Astrocyte (in vitro differentiated cells and primary cell): ENCODE measurements around the gene GALNT2. TPM values are rescaled to one million over a fixed set of nuclear protein-coding genes. Genes with fewer than 3 reads are reported as not detected.

Experiments
- DNase-seq: peaks from one replicate; pipeline ENCODE4 v3.0.0-alpha.2; 2010; ENCODE audit warnings: low read depth
- FAIRE-seq: peaks from 2 replicates; lab custom pipeline; 2011; peaks lifted over from hg19 to GRCh38; lab: Jason Lieb, UNC
- H2AFZ ChIP-seq: 2 replicates; pipeline ENCODE4 v1.6.0; 2012; ENCODE audit warnings: low read depth, low read length, inconsistent platforms
- H3K27ac ChIP-seq: 2 replicates; pipeline ENCODE4 v1.5.1; 2011; ENCODE audit warnings: low read depth, low read length, inconsistent platforms
- H3K27me3 ChIP-seq: 2 replicates; pipeline ENCODE4 v1.6.0; 2011; ENCODE audit warnings: low read length, inconsistent platforms; ENCODE audit not compliant: insufficient read depth
- H3K36me3 ChIP-seq: 2 replicates; pipeline ENCODE4 v1.5.1; 2011; ENCODE audit warnings: low read length, inconsistent platforms; ENCODE audit not compliant: insufficient read depth
- H3K4me1 ChIP-seq: 2 replicates; pipeline ENCODE4 v1.5.1; 2011; ENCODE audit warnings: low read length, inconsistent platforms; ENCODE audit not compliant: insufficient read depth
- H3K4me2 ChIP-seq: 2 replicates; pipeline ENCODE4 v1.6.0; 2012; ENCODE audit warnings: low read length, inconsistent platforms
- H3K4me3 ChIP-seq: 2 replicates; pipeline ENCODE4 v1.5.1; 2011; ENCODE audit warnings: low read depth, mild to moderate bottlenecking, low read length, inconsistent platforms; ENCODE audit not compliant: insufficient read depth
- H3K79me2 ChIP-seq: 2 replicates; pipeline ENCODE4 v1.6.0; 2012; ENCODE audit warnings: mild to moderate bottlenecking, low read length, inconsistent platforms; ENCODE audit not compliant: insufficient read depth
- H3K9ac ChIP-seq: 2 replicates; pipeline ENCODE4 v1.6.0; 2012; ENCODE audit warnings: mild to moderate bottlenecking, low read length, inconsistent platforms
- H3K9me3 ChIP-seq: 2 replicates; pipeline ENCODE4 v1.5.1; 2012; ENCODE audit warnings: low read depth, mild to moderate bottlenecking, low read length, inconsistent platforms; ENCODE audit not compliant: insufficient read depth
- H4K20me1 ChIP-seq: 2 replicates; pipeline ENCODE4 v1.6.0; 2012; ENCODE audit warnings: low read length, inconsistent platforms; ENCODE audit not compliant: insufficient read depth
- H3K27ac Mint-ChIP-seq: one replicate; pipeline ENCODE4 v1.8.0; 2021; ENCODE audit warnings: mild to moderate bottlenecking, mixed read lengths; ENCODE audit not compliant: unreplicated experiment
- H3K27me3 Mint-ChIP-seq: one replicate; pipeline ENCODE4 v1.8.0; 2021; ENCODE audit warnings: low read depth, mixed read lengths; ENCODE audit not compliant: unreplicated experiment
- H3K36me3 Mint-ChIP-seq: one replicate; pipeline ENCODE4 v1.8.0; 2021; ENCODE audit warnings: low read depth, mixed read lengths; ENCODE audit not compliant: unreplicated experiment
- H3K4me1 Mint-ChIP-seq: one replicate; pipeline ENCODE4 v1.8.0; 2021; ENCODE audit warnings: low read depth, mixed read lengths; ENCODE audit not compliant: unreplicated experiment
- H3K4me3 Mint-ChIP-seq: one replicate; pipeline ENCODE4 v1.8.0; 2021; ENCODE audit warnings: mild to moderate bottlenecking, moderate library complexity, mixed read lengths; ENCODE audit not compliant: unreplicated experiment
- H3K9me3 Mint-ChIP-seq: one replicate; pipeline ENCODE4 v1.8.0; 2021; ENCODE audit warnings: mild to moderate bottlenecking, mixed read lengths; ENCODE audit not compliant: unreplicated experiment
- EZH2 ChIP-seq: IDR thresholded peaks from 2 replicates; pipeline ENCODE4 v1.6.1; 2012; ENCODE audit warnings: mild to moderate bottlenecking, low read length, inconsistent platforms; ENCODE audit not compliant: insufficient read depth
- total RNA-seq: library from RNA; stranded (reverse); gene quantifications from 2 replicates; pipeline ENCODE4 v1.2.1, GENCODE V29; 2021
- TF ChIP-seq, protein P1 (sequence below): IDR thresholded peaks from 2 replicates; pipeline ENCODE4 v1.5.1; 2011; ENCODE audit warnings: low read depth, mild to moderate bottlenecking, inconsistent platforms, low read length, moderate library complexity; ENCODE audit not compliant: insufficient read depth

GALNT2 gene
- total RNA-seq, 1 donor from 2014 or later, result 507 TPM

- no peak overlapping the region for H3K27ac Mint-ChIP-seq
- H3K4me1 Mint-ChIP-seq, result peaks cover 78% of the 10 kb centered on the region
- no peak for FAIRE-seq
- H2AFZ ChIP-seq, result no peak overlapping the region
- TF ChIP-seq EZH2, result no peak
- TF ChIP-seq, protein P1, sequence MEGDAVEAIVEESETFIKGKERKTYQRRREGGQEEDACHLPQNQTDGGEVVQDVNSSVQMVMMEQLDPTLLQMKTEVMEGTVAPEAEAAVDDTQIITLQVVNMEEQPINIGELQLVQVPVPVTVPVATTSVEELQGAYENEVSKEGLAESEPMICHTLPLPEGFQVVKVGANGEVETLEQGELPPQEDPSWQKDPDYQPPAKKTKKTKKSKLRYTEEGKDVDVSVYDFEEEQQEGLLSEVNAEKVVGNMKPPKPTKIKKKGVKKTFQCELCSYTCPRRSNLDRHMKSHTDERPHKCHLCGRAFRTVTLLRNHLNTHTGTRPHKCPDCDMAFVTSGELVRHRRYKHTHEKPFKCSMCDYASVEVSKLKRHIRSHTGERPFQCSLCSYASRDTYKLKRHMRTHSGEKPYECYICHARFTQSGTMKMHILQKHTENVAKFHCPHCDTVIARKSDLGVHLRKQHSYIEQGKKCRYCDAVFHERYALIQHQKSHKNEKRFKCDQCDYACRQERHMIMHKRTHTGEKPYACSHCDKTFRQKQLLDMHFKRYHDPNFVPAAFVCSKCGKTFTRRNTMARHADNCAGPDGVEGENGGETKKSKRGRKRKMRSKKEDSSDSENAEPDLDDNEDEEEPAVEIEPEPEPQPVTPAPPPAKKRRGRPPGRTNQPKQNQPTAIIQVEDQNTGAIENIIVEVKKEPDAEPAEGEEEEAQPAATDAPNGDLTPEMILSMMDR, result no peak
- H3K36me3 ChIP-seq, result peaks cover under 1% of the 10 kb centered on the region
- H3K27me3 Mint-ChIP-seq, result no peaks in the 10 kb centered on the region
- H4K20me1 ChIP-seq, result peaks cover 78% of the 10 kb centered on the region
- no peak overlapping the region for H3K4me2 ChIP-seq
- H3K4me3 Mint-ChIP-seq, result no peak overlapping the region
- H3K4me3 ChIP-seq, result no peak overlapping the region
- H3K79me2 ChIP-seq, result peaks cover 81% of the 10 kb centered on the region
- H3K9me3 Mint-ChIP-seq, result no peaks in the 10 kb centered on the region
- no peaks in the 10 kb centered on the region for H3K9me3 ChIP-seq
- H3K4me1 ChIP-seq, result peaks cover 31% of the 10 kb centered on the region
- no peaks in the 10 kb centered on the region for H3K27me3 ChIP-seq
- no peak overlapping the region for H3K9ac ChIP-seq
- DNase-seq, result no peak
- H3K36me3 Mint-ChIP-seq, result peaks cover 14% of the 10 kb centered on the region
- H3K27ac ChIP-seq, result no peak overlapping the region
Observed at GRCh38 chr1:230173187-230173975, 106.3 kb downstream of the GALNT2 start.

DNA sequence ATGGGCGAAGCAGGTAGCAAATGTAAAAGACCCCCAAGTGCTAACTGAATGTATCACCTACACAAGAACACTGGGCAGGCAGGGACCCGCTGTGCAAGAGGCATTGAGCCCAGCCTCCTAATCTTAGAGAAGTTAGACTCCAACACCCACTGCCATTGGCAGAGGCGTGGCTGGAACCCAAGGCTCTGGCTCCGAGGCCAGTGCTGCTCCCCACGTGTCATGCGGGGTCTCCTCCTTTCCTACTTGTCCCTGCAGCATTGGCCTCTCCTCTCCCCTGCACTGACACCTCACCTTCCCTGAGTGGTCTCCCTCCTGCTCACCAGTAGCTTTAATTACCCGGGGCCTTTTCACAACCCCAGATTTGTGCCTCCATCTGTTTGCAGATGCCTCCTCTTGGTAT, 107.0 kb downstream of the GALNT2 start:
- DNase-seq (no peak), FAIRE-seq (no peak)
- no peak for TF ChIP-seq EZH2
- TF ChIP-seq, protein P1, result no peak
- no peak overlapping the region for H3K4me3 Mint-ChIP-seq
- H3K4me1 Mint-ChIP-seq, result peaks cover 74% of the 10 kb centered on the region
- H3K9me3 Mint-ChIP-seq, result no peaks in the 10 kb centered on the region
- Histone ChIP-seq H3K4me1 (peaks cover 31% of the 10 kb centered on the region), H3K27ac (no peak overlapping the region), H3K4me2 (no peak overlapping the region), H4K20me1 (peaks cover 74% of the 10 kb centered on the region), H3K79me2 (peaks cover 76% of the 10 kb centered on the region), H3K27me3 (no peaks in the 10 kb centered on the region), H2AFZ (no peak overlapping the region), H3K9ac (no peak overlapping the region), H3K36me3 (peaks cover 4% of the 10 kb centered on the region), H3K9me3 (no peaks in the 10 kb centered on the region), H3K4me3 (no peak overlapping the region)
- no peaks in the 10 kb centered on the region for H3K27me3 Mint-ChIP-seq
- peak overlapping the region; percentile 41 for H3K27ac Mint-ChIP-seq
- H3K36me3 Mint-ChIP-seq, result peaks cover 17% of the 10 kb centered on the region
